GM19193 (cell line): ENCODE results near the gene DOK5.

ENCODE experiments used
- POLR2A ChIP-seq: IDR thresholded peaks from 4 replicates; pipeline ENCODE4 v1.6.1; 2011; ENCODE audit not compliant: insufficient read depth, insufficient read length; ENCODE audit errors: extremely low read depth

DOK5 gene

GRCh38 chr20:54464003-54464402 is 11.4 kb upstream of the DOK5 start:
- TF ChIP-seq POLR2A: no peak

GRCh38 chr20:54466127-54466526 is 9.3 kb upstream of the DOK5 start:
- no peak for TF ChIP-seq POLR2A

- no peak for TF ChIP-seq POLR2A
Measured at GRCh38 chr20:54467622-54468021, 7.8 kb upstream of the DOK5 start.

GRCh38 chr20:54468082-54468481 is 7.3 kb upstream of the DOK5 start:
- no peak for TF ChIP-seq POLR2A

GRCh38 chr20:54469293-54469692 is 6.1 kb upstream of the DOK5 start:
- no peak for TF ChIP-seq POLR2A

- no peak for TF ChIP-seq POLR2A
Measured at GRCh38 chr20:54469952-54470351, 5.4 kb upstream of the DOK5 start.

GRCh38 chr20:54470697-54471096 is 4.7 kb upstream of the DOK5 start:
- TF ChIP-seq POLR2A: no peak

GRCh38 chr20:54472607-54473006 is 2.8 kb upstream of the DOK5 start:
- no peak for TF ChIP-seq POLR2A

GRCh38 chr20:54473340-54473739 is 2.1 kb upstream of the DOK5 start:
- no peak for TF ChIP-seq POLR2A

GRCh38 chr20:54474046-54474445 is 1.3 kb upstream of the DOK5 start:
- no peak for TF ChIP-seq POLR2A

GRCh38 chr20:54474866-54475265 is 527 bp upstream of the DOK5 start:
- TF ChIP-seq POLR2A: no peak

- TF ChIP-seq POLR2A: no peak
Measured at GRCh38 chr20:54476169-54477009, 996 bp downstream of the DOK5 start.

GRCh38 chr20:54477191-54477955 is 2.0 kb downstream of the DOK5 start:
- TF ChIP-seq POLR2A: no peak

- TF ChIP-seq POLR2A: no peak
Measured at GRCh38 chr20:54479138-54479906, 3.9 kb downstream of the DOK5 start.

- TF ChIP-seq POLR2A: no peak
Measured at GRCh38 chr20:54481442-54481841, 6.0 kb downstream of the DOK5 start.
